ENCODE data around the gene RNF212. TPM values are rescaled to one million over a fixed set of nuclear protein-coding genes. Genes with fewer than 3 reads are reported as not detected.
"Not testable (repeated sequence)": the region's sequence is repeated elsewhere in the genome, so short reads cannot be mapped to it uniquely, and the experiment has no call there.

Gene RNF212
- total RNA-seq, 3 donors from 2014 or later (not counting 1 experiment from before 2014, with no cell fraction given): 1.0 to 2.0 (median 1.7) TPM

DNA sequence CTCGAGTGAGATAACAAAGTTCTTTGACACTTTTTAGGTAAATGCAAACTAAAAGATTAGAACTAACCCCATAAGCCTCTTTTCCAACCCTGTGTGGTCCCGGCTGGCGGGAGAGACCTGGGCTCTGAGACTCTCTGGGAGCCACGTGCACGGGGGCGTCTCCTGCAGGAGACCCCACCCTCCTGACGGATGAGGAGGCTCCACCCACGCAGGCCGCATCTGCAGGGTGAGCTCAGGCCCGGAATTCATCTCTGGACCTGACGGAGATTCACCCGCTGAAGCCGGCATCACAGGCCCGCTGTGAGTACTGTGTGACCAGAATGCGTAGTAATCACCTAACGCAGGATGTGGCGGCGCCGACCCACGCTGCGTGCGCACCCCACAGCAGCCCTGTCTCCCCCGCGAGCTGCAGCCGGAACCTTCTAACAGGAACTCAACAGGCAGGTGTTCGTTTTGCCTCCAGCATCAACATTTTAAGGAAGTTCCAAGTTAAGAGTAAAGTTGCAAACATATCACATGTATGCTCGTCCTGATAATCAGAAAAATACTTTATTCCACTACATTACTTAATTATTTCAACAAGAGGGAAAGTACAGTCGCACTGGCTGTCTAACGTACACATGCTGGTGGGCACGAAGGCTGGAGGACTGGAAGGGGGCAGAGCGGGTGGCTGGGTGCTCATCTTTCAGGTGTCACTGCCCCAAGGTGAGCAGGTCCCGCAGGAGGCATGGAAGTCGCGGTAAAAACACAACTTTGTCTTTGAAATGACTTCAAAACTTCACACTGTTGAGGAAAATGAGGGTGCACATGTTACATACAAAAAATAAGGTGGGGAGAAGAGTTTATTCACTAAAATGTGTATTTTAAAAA, 57.4 kb downstream of the RNF212 start:
- peak overlapping the region; percentile 92 for H3K27ac ChIP-seq (ENCODE audit: low read length)
- no peaks in the 10 kb centered on the region for H3K36me3 ChIP-seq (ENCODE audit: control insufficient read depth, insufficient read depth, low read length)
- no peaks in the 10 kb centered on the region for H3K27me3 ChIP-seq (ENCODE audit: control insufficient read depth, insufficient read depth, low read length)
- H3K4me3 Mint-ChIP-seq: peak overlapping the region; percentile 83
- H3K27ac Mint-ChIP-seq: peak overlapping the region; percentile 85 to 94
- H3K9me3 Mint-ChIP-seq: no peaks in the 10 kb centered on the region
- H3K36me3 Mint-ChIP-seq: no peaks in the 10 kb centered on the region
- 17% methylated on average over 34 of the region's 34 CpGs for WGBS (ENCODE audit: insufficient coverage)
- peak overlapping the region; percentile 40 for H3K4me3 ChIP-seq (ENCODE audit: low read length)
- intact Hi-C loops (cut with micrococcal nuclease): no loop called here
- peaks cover 14% of the 10 kb centered on the region for H3K4me1 ChIP-seq (ENCODE audit: control insufficient read depth, insufficient read depth, low read length)
- peak; percentile 86 to 94 for DNase-seq
- H3K9me3 ChIP-seq (ENCODE audit: control insufficient read depth, insufficient read depth, low read length): no peaks in the 10 kb centered on the region
- no peaks in the 10 kb centered on the region for H3K27me3 Mint-ChIP-seq (ENCODE audit: low read depth in 2 of 2)
- peak; percentile 96 to 97 (median 97) for ATAC-seq
- TF ChIP-seq, protein P1, sequence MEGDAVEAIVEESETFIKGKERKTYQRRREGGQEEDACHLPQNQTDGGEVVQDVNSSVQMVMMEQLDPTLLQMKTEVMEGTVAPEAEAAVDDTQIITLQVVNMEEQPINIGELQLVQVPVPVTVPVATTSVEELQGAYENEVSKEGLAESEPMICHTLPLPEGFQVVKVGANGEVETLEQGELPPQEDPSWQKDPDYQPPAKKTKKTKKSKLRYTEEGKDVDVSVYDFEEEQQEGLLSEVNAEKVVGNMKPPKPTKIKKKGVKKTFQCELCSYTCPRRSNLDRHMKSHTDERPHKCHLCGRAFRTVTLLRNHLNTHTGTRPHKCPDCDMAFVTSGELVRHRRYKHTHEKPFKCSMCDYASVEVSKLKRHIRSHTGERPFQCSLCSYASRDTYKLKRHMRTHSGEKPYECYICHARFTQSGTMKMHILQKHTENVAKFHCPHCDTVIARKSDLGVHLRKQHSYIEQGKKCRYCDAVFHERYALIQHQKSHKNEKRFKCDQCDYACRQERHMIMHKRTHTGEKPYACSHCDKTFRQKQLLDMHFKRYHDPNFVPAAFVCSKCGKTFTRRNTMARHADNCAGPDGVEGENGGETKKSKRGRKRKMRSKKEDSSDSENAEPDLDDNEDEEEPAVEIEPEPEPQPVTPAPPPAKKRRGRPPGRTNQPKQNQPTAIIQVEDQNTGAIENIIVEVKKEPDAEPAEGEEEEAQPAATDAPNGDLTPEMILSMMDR (IDR thresholded peaks at IDR 0.05): no peak
- H3K4me1 Mint-ChIP-seq: peaks cover 8 to 9% of the 10 kb centered on the region in 2 donors

DNA sequence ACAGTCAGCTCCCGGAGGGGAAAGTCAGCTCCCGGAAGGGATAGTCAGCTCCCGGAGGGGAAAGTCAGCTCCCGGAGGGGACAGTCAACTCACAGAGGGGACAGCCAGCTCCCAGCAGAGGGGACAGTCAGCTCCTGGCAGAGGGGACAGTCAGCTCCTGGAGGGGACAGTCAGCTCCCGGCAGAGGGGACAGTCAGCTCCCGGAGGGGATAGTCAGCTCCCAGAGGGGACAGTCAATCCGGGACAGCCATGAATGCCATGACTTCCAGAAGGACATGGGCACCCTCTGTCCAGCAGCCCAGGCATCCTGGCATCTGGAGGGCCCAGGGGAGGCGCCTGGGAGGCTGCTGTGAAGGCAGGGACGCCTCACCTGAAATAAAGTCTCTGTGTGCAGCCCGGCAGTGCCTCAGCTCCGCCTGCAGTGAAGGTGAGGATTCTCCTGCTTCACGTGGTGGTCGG, 58.1 kb downstream of the RNF212 start:
- H3K27me3 Mint-ChIP-seq (ENCODE audit: low read depth in 2 of 2); H3K9me3 Mint-ChIP-seq; H3K4me1 Mint-ChIP-seq; H3K9me3 ChIP-seq (ENCODE audit: control insufficient read depth, insufficient read depth, low read length); H3K36me3 ChIP-seq (ENCODE audit: control insufficient read depth, insufficient read depth, low read length); H3K36me3 Mint-ChIP-seq; H3K27me3 ChIP-seq (ENCODE audit: control insufficient read depth, insufficient read depth, low read length); DNase-seq; intact Hi-C loops (cut with micrococcal nuclease): not testable (repeated sequence)
- Histone ChIP-seq H3K4me1 (ENCODE audit: control insufficient read depth, insufficient read depth, low read length) (peaks cover 14% of the 10 kb centered on the region), H3K27ac (ENCODE audit: low read length) (peak overlapping the region; percentile 92), H3K4me3 (ENCODE audit: low read length) (peak overlapping the region; percentile 40)
- peak; percentile 24 to 35 (median 28) for ATAC-seq
- Mint-ChIP-seq H3K27ac (peak overlapping the region; percentile 85 to 94), H3K4me3 (peak overlapping the region; percentile 83)
- WGBS (ENCODE audit: insufficient coverage): 60% methylated on average over 13 of the region's 13 CpGs

DNA sequence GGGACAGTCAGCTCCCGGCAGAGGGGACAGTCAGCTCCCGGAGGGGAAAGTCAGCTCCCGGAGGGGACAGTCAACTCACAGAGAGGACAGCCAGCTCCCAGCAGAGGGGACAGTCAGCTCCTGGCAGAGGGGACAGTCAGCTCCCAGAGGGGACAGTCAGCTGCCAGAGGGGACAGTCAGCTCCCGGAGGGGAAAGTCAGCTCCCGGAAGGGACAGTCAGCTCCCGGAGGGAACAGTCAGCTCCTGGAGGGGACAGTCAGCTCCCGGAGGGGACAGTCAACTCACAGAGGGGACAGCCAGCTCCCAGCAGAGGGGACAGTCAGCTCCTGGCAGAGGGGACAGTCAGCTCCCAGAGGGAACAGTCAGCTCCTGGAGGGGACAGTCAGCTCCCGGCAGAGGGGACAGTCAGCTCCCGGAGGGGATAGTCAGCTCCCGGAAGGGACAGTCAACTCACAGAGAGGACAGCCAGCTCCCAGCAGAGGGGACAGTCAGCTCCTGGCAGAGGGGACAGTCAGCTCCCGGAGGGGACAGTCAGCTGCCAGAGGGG, 58.6 kb downstream of the RNF212 start:
- not testable (repeated sequence) for H3K9me3 ChIP-seq (ENCODE audit: control insufficient read depth, insufficient read depth, low read length)

DNA sequence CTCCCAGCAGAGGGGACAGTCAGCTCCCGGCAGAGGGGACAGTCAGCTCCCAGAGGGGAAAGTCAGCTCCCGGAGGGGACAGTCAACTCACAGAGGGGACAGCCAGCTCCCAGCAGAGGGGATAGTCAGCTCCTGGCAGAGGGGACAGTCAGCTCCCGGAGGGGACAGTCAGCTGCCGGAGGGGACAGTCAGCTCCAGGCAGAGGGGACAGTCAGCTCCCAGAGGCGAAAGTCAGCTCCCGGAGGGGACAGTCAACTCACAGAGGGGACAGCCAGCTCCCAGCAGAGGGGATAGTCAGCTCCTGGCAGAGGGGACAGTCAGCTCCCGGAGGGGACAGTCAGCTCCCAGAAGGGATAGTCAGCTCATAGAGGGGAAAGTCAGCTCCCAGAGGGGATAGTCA, 59.5 kb downstream of the RNF212 start:
- H3K27me3 ChIP-seq (ENCODE audit: control insufficient read depth, insufficient read depth, low read length); H3K9me3 Mint-ChIP-seq; H3K4me3 ChIP-seq (ENCODE audit: low read length); ATAC-seq; H3K9me3 ChIP-seq (ENCODE audit: control insufficient read depth, insufficient read depth, low read length); H3K27me3 Mint-ChIP-seq (ENCODE audit: low read depth in 2 of 2); DNase-seq; H3K36me3 ChIP-seq (ENCODE audit: control insufficient read depth, insufficient read depth, low read length); H3K27ac ChIP-seq (ENCODE audit: low read length); H3K4me3 Mint-ChIP-seq; H3K36me3 Mint-ChIP-seq; H3K4me1 Mint-ChIP-seq; intact Hi-C loops (cut with micrococcal nuclease): not testable (repeated sequence)
- WGBS (ENCODE audit: insufficient coverage): 95% methylated on average over 6 of the region's 7 CpGs
- peak overlapping the region in 1 of 2 donors; percentile 27 for H3K27ac Mint-ChIP-seq
- peaks cover 14% of the 10 kb centered on the region for H3K4me1 ChIP-seq (ENCODE audit: control insufficient read depth, insufficient read depth, low read length)

More for the DNA sequence above, 58.6 kb downstream of the RNF212 start:
- H3K4me1 Mint-ChIP-seq; H3K9me3 Mint-ChIP-seq; H3K36me3 ChIP-seq (ENCODE audit: control insufficient read depth, insufficient read depth, low read length); H3K4me3 ChIP-seq (ENCODE audit: low read length); H3K4me3 Mint-ChIP-seq; H3K27me3 ChIP-seq (ENCODE audit: control insufficient read depth, insufficient read depth, low read length); ATAC-seq; H3K27ac ChIP-seq (ENCODE audit: low read length); H3K36me3 Mint-ChIP-seq; H3K27me3 Mint-ChIP-seq (ENCODE audit: low read depth in 2 of 2); DNase-seq; intact Hi-C loops (cut with micrococcal nuclease); H3K27ac Mint-ChIP-seq: not testable (repeated sequence)
- WGBS (ENCODE audit: insufficient coverage): 95% methylated on average over 8 of the region's 11 CpGs
- H3K4me1 ChIP-seq (ENCODE audit: control insufficient read depth, insufficient read depth, low read length): peaks cover 14% of the 10 kb centered on the region

All from natural killer cell (primary cell).